ENCODE data around the gene ABCC5.

The ABCC5 gene

DNA sequence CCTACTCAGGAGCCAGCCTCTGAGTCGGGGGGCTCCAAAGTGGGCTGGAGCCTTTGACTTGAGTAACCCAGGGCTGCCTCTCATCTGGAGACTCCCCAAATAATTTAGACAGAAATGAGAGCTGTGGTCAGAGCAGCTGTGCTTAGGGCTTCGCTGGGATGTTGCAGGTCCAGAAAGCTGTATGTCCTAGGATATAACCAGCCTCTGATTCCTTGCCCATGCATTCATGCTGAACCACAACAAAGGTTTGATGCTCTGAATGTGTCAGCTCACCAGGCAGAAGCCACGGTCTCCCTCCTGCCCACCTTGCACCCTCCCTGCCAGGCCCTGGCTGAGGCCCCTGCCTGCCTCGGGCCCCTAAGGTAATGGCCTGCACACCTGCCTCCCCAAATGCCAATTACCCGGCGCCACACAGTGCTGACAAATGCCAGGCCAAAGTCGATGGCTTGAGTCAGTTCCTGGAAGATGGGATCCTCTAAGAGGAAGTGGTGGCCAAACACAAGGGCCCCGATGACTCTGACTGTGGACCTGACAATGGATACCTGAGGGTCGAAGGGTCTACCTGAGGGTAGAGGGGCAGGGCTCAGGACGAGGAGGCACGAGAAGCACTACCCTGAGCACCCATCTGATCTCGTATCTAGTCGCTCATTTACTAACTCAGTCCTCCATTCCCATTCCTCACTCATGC is 111.3 kb downstream of the ABCC5 start:
- TF ChIP-seq, protein P1, sequence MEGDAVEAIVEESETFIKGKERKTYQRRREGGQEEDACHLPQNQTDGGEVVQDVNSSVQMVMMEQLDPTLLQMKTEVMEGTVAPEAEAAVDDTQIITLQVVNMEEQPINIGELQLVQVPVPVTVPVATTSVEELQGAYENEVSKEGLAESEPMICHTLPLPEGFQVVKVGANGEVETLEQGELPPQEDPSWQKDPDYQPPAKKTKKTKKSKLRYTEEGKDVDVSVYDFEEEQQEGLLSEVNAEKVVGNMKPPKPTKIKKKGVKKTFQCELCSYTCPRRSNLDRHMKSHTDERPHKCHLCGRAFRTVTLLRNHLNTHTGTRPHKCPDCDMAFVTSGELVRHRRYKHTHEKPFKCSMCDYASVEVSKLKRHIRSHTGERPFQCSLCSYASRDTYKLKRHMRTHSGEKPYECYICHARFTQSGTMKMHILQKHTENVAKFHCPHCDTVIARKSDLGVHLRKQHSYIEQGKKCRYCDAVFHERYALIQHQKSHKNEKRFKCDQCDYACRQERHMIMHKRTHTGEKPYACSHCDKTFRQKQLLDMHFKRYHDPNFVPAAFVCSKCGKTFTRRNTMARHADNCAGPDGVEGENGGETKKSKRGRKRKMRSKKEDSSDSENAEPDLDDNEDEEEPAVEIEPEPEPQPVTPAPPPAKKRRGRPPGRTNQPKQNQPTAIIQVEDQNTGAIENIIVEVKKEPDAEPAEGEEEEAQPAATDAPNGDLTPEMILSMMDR (IDR thresholded peaks at IDR 0.05; ENCODE audit: insufficient read depth, missing control alignments), result no peak
- no peak for DNase-seq (ENCODE audit: insufficient read length, low spot score)
- no peak for FAIRE-seq

DNA sequence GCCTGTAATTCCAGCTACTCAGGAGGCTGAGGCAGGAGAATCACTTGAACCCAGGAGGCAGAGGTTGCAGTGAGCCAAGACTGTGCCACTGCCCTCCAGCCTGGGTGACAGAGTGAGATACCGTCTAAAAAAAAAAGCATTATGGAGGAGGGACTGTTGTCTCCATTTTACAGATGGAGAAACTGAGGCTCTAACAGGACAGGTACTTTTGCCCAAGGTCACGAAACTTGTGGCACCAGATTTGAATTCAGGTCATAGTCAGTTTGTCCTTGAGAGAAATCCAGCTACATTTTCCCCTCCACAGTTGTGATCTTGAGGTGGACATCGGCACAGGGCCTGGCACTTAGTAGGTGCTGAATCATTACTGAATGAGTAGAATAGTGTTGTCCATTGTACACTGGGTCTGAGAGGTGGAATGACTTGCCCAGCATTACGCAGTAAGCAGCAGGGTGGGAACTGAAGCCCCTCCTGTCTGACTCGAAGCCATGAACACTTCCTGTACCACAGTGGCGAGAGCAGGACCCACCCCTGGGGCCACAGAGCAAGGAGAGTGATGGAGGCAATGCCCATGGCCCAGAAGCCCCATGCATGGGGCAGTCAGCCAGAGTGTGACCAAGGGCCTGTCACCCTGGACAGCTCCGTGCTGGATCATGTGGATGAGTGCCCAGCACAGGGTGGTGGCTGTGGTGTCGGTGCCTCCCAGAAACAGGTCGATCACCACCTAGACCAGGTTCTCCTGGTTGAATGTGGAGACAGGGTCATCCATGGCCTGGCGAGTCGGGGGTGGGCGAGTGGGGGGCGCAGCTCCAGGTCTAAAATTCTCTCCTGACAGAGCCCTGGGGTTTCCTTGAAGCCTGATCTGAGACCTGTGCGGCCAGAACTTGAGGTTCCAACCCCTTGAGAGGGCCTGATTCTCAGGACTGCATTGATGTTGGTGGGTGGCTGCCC is 112.6 kb downstream of the ABCC5 start:
- DNase-seq (ENCODE audit: insufficient read length, low spot score), result no peak
- no peak for FAIRE-seq
- TF ChIP-seq, protein P1 (IDR thresholded peaks at IDR 0.05; ENCODE audit: insufficient read depth, missing control alignments), result no peak

DNA sequence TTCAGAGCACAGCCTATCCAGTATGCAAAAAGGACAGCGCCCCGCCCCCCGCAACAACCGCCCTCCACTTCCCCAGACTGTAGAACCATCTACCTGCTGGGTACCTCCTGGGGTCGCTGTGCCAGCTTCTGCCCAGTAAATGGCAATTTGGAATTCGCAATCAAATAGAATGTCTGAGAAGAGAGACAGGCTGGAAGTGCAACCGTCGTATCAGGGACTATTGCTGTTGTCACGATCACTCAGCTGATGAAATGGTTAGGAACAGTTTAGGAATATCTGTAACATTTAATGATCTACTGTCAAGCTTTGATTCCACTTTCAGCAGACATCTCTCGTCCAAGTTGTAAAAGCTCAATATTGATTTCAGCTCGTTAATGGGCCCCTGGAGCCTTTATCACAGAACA is 119.7 kb downstream of the ABCC5 start:
- DNase-seq (ENCODE audit: insufficient read length, low spot score) (no peak), FAIRE-seq (no peak)
- TF ChIP-seq, protein P1 (IDR thresholded peaks at IDR 0.05; ENCODE audit: insufficient read depth, missing control alignments), result no peak

DNA sequence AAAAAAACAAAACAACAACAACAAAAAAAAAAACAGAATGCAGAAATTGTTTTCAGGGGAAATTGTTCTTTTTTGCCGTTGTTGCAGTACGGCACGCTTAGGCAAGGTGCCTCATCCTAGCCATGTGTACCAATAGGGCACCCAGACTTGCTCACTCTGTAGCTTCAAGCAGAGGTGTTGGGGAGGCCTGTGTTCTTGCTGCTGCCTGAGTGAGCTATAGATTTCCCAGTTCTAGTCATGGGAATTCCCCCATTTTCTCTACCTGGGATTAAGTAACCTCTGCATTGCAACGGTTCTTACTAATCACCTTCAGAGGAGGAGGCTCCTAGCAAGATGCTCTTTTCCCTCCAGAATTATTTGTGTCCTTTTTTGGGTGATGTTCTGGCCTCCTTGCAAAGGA is 120.1 kb downstream of the ABCC5 start:
- no peak for FAIRE-seq
- DNase-seq (ENCODE audit: insufficient read length, low spot score), result no peak
- TF ChIP-seq, protein P1 (IDR thresholded peaks at IDR 0.05; ENCODE audit: insufficient read depth, missing control alignments), result no peak

DNA sequence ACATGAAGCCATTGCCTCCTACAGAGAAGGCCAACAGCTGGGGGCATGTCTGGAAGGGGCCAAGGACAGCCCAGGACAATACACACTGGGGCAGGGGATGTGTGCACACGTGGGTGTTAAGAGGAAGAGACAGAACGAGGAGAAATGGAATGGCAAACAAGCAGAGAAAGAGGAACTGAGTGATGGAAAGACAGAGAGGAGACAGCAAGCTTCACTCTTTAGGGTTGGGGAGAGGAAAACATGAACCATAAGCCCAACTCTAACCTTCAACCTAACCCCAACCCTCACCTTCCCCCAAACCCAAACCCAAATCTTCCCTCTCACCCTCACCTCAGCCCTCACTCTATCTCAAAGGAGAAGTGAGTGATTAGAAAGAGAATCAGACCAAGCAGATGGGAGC is 121.1 kb downstream of the ABCC5 start:
- TF ChIP-seq, protein P1 (IDR thresholded peaks at IDR 0.05; ENCODE audit: insufficient read depth, missing control alignments), result no peak
- DNase-seq (ENCODE audit: insufficient read length, low spot score), result no peak
- FAIRE-seq, result no peak

DNA sequence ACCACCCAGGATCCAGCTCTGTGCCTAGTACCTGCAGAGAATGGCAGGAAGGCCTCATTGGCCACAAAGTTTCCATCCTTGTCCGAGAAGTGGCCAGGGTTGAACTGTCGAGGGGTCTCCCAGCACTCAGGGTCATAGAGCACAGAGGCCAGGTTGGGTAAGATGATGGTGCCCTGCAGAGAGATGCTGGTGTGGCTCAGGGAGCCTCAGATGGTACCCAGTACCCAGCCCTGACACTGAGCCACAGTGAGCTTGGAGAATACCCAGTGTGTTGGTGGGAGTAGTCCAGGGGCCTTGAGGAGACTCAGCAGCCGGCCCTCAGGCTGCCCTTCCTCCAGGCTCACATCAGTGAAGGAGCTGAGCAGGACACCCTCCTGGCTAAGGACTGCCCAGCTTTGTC is 121.5 kb downstream of the ABCC5 start:
- no peak for FAIRE-seq
- TF ChIP-seq, protein P1 (IDR thresholded peaks at IDR 0.05; ENCODE audit: insufficient read depth, missing control alignments), result no peak
- DNase-seq (ENCODE audit: insufficient read length, low spot score), result no peak

DNA sequence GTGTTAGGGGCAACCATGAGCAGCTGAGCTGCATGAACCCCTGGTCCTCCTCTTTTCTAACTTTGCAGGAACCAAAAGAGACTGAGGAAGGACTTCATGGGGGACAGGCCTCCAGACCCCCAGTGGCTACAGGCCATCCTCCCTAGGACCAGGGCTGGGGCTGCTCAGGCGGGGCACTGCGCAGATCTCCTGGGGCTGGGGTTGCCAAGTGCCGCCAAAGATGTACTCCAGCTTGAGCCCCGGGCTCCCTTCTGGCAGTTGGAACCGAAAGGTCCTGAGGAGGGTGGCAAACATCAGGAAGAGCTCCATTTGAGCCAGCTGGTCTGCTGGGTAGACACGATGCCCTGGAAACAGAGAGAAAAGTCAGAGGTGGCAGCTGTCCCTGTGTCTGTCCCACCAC is 121.9 kb downstream of the ABCC5 start:
- DNase-seq (ENCODE audit: insufficient read length, low spot score) (no peak), FAIRE-seq (no peak)
- TF ChIP-seq, protein P1 (IDR thresholded peaks at IDR 0.05; ENCODE audit: insufficient read depth, missing control alignments), result no peak
